HG03139 (cell line): ENCODE data around the gene PDS5A.
"Not testable (repeated sequence)": the region's sequence is repeated elsewhere in the genome, so short reads cannot be mapped to it uniquely, and the experiment has no call there.

Experiments
- ATAC-seq: cut with Tn5 transposase; IDR thresholded peaks from one replicate; pipeline ENCODE4 v1.9.1; 2021; ENCODE audit not compliant: unreplicated experiment

Gene PDS5A

DNA sequence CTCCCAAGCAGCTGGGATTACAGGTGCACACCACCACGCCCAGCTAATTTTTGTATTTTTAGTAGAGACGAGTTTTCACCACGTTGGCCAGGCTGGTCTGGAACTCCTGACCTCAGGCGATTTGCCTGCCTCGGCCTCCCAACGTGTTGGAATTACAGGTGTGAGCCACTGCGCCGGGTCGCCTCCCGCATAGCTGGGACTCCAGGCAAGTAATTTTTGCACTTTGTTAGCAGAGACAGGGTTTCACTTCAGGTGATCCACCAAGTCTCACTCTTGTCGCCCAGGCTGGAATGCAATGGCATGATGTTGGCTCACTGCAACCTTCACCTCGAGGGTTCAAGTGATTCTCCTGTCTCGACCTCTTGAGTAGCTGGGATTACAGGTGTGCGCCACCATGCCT, 137.2 kb downstream of the PDS5A start:
- ATAC-seq: not testable (repeated sequence)

DNA sequence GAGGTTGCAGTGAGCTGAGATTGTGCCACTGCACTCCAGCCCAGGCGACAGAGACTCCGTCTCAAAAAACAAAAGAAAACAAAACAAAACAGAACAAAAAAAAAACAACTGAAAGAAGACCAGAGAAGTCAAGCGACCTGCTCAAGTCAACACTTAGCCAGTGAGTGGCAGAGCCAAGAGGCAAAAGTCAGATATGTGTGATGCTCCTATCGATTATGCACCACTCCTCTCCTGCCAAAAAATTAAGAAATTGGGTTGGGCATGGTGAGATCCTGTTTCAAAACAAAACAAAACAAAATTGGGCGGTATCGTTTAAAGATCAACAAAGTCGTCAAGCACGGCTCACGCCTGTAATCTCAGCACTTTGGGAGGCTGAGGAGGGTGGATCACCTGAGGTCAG, 137.7 kb downstream of the PDS5A start:
- no peak for ATAC-seq

DNA sequence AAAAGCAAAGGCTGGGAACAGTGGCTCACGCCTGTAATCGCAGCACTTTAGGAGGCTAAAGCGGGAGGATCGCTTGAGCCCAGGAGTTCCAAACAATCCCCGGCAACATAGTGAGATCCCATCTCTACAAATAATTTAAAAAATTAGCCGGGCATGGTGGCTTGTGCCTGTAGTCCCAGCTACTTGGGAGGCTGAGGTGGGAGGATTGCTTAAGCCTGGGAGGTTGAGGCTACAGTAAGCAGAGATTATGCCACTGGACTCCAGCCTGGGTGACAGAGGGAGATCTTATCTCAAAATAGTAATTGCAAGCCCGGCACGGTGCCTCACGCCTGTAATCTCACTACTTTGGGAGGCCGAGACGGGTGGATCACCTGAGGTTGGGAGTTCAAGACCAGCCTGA, 139.3 kb downstream of the PDS5A start:
- ATAC-seq: not testable (repeated sequence)

DNA sequence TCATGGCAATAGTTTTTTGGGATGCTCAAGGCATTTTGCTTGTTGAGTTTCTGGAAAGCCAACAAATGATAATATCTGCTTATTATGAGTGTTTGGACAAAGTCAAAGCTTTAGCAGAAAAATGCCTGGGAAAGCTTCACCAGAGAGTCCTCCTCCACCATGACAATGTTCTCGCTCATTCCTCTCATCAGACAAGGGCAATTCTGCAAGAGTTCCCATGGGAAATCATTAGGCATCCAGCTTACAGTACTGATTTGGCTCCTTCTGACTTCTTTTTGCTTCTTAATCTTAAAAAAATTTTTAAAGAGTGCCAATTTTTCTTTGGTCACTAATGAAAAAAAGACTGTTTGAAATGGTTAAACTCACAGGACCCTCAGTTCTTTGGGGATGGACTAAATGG, 143.4 kb downstream of the PDS5A start:
- ATAC-seq: no peak

GRCh38 chr4:39825741-39826231, 151.9 kb downstream of the PDS5A start:
- ATAC-seq: no peak

DNA sequence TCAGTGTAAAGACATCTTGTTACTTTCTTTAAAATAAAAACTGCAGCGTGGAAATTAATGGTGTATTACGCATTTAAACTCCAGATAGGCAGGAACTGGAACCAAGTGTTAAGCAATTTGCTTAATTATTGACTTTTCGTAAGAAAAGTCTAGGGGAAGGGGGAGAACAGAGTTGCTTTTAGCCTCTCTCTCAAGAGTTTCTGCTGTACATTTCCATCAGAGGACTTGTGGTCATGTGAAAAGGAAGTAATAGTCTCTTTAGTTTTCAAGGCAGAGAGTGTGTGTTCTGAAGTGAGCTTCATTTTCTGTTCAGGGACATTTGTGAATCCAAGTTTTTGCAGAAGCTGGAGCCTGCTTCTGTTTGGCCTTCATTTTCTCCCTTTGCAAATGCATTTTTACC, 152.6 kb downstream of the PDS5A start:
- no peak for ATAC-seq

DNA sequence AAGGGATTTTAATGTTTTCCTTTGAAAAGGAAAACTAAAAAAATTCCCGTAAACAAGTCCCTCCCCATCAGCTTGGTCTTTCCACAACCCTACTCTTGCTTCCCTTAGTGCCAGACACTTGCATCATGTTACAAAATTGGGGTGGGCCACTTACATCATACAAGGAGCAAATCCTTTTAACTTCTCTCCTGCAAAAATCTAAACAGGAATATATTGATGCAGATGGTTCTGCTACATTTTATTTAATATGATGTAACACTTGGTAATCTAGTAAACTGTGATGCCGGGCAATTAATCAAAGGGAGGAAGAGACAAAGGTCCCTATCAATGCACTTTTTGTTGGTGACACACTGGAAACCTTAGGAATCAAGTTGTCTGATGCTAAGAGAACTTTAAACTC, 154.5 kb downstream of the PDS5A start:
- ATAC-seq: no peak

GRCh38 chr4:39822662-39823061, 155.0 kb downstream of the PDS5A start:
- no peak for ATAC-seq

- no peak for ATAC-seq
These were observed 155.8 kb downstream of the PDS5A start for GRCh38 chr4:39821951-39822350.

- ATAC-seq: no peak
These were observed 157.5 kb downstream of the PDS5A start for GRCh38 chr4:39820186-39820585.

GRCh38 chr4:39818646-39819045, 159.1 kb downstream of the PDS5A start:
- no peak for ATAC-seq

GRCh38 chr4:39814403-39815185, 163.1 kb downstream of the PDS5A start:
- no peak for ATAC-seq

GRCh38 chr4:39813761-39814160, 163.9 kb downstream of the PDS5A start:
- not testable (repeated sequence) for ATAC-seq

DNA sequence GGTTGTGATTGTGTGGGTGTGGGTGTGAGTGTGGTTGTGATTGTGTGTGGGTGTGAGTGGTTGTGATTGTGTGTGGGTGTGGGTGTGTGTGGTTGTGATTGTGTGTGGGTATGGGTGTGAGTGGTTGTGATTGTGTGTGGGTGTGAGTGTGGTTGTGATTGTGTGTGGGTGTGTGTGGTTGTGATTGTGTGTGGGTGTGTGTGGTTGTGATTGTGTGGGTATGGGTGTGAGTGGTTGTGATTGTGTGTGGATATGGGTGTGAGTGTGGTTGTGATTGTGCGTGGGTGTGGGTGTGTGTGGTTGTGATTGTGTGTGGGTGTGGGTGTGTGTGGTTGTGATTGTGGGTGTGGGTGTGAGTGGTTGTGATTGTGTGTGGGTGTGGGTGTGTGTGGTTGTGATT, 164.7 kb downstream of the PDS5A start:
- not testable (repeated sequence) for ATAC-seq

DNA sequence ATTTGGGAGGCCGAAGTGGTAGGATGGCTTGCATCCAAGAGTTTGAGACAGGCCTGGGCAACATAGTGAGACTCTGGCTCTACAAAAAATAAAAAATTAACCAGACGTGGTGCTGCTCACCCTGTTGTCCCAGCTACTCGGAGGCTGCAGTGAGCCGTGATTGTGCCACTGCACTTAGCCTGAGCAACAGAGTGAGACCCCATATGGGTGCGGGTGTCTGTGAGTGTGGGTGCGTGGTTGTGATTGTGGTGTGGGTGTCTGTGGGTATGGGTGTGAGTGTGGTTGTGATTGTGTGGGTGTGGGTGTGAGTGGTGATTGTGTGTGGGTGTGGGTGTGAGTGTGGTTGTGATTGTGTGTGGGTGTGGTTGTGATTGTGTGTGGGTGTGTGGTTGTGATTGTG, 165.2 kb downstream of the PDS5A start:
- ATAC-seq: no peak

DNA sequence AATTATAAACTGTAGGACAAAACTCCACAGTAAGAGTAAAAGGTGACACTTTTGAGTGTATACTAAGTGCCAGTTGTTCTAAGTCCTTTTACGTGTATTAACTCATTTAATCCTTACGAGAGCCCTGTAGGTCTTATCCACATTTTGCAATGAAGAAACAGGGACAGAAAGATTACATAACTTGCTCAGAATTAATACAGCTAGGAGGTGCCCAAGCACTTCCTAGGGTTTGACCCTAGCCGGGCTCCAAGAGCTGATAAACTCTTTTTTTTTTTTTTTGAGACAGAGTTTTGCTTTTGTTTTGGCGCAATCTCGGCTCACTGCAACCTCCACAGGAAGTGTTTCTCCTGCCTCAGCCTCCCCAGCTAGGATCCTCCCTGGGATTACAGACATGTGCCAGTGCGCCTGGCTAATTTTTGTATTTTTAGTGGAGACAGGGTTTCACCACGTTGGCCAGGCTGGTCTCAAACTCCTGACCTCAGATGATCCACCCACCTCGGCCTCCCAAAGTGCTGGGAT, 169.4 kb downstream of the PDS5A start:
- ATAC-seq: no peak

DNA sequence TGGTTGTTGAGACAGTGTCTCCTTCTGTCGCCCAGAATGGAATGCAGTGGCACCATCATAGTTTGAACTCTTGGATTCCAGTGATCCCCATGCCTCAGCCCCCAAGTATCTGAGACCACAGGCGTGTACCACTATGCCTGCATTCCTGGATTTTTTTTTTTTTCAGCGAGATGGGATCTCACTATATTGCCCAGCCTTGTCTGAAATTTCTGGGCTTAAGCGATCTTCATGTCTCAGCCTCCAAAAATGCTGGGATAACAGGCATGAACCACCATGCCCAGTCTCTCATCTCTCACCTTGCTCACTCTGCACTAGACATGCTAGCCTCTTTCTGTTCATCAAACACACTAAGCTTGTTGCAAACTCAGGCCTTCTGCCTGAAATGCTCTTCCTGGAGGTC, 175.7 kb downstream of the PDS5A start:
- ATAC-seq: no peak

DNA sequence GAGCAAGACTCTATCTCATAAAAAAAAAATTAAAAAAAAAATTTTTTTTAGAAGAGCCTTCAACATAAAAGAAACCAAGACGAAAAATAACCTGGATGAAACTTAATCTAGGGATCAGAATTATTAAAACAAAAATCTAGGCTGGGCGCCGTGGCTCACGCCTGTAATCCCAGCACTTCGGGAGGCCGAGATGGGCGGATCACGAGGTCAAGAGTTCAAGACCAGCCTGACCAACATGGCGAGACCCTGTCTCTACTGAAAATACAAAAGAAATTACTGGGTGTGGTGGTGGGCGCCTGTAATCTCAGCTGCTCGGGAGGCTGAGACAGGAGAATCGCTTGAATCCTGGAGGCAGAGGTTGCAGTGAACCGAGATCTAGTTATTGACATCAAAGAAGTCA, 184.7 kb downstream of the PDS5A start:
- ATAC-seq: not testable (repeated sequence)

DNA sequence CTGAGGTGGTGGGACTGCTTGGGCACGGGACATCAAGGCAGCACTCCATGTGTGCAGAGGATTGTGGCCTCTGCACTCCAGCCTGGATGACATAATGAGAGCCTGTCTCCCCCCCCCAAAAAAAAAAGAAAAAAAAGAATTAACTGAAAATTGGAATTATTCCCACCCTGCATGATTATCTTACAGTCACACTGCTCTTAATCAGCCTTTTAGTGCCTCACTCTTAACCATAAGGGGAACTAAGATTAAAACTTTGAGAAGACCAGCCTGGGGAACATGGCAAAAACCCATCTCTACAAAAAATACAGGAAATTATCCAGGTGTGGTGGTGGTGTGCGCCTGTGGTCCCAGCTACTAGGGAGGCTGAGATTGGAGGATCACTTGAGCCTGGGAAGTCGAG, 185.2 kb downstream of the PDS5A start:
- ATAC-seq: no peak

- ATAC-seq: no peak
These were observed 185.6 kb downstream of the PDS5A start for GRCh38 chr4:39792128-39792527.

GRCh38 chr4:39786838-39787237, 190.9 kb downstream of the PDS5A start:
- no peak for ATAC-seq

GRCh38 chr4:39785083-39785482, 192.6 kb downstream of the PDS5A start:
- ATAC-seq: no peak

DNA sequence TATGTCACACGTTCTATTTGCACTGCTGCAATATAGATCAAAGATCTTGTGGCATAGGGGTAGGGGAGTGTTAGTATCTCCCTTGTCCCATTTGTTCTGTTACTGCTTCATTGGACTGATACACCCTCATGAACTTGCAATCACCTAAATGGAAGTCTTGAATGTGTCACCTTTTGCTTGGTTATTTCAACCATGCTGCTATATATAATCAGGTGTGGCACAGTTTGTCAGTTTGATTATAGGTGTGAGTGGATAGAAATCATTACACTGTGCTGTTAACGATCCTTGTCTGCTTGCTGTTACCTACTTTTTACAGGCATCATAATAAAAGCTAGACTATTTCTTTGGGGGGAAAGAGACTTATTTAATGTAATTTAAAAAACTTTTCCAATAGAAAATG, 195.7 kb downstream of the PDS5A start:
- ATAC-seq: not testable (repeated sequence)
